Lower leg skin (tissue), 4 donors: ENCODE measurements around the gene MTUS2. TPM values are rescaled to one million over a fixed set of nuclear protein-coding genes. Genes with fewer than 3 reads are reported as not detected.

Source experiments
- DNase-seq, 2 donors: peaks; one replicate each; pipeline ENCODE4 v3.0.0-alpha.2; 2019; ENCODE audit warnings: low spot score in 2 of 2
- H3K4me3 ChIP-seq: fragments of 200-600 bp; sonication (generic); 2 replicates; pipeline ENCODE4 v1.5.1; 2017; ENCODE audit warnings: mild to moderate bottlenecking, low read depth; ENCODE audit not compliant: poor library complexity, severe bottlenecking
- POLR2A ChIP-seq, 2 donors: fragments of 450-650 bp; IDR thresholded peaks; one replicate each; pipeline ENCODE4 v1.6.1; 2016 to 2017; ENCODE audit warnings: antibody characterized with exemption in 2 of 2, mild to moderate bottlenecking in 1 of 2, moderate library complexity in 1 of 2
- WGBS, 2 donors: methylation state at CpG; one replicate each; pipeline ENCODE4 v1.1.5; 2018; 5-methylcytosine and 5-hydroxymethylcytosine counted together
- intact Hi-C: fragments of 100-400 bp; cut with DNase I; formaldehyde crosslinking; loops from one replicate; pipeline ENCODE4 v1.15.0; 2023; ENCODE audit warnings: low total_unique reads
- total RNA-seq, 4 donors: library from RNA; depleted of rRNA; stranded (reverse); fragments of >200 nt; gene quantifications; one replicate each; pipeline ENCODE4 v1.1.0, GENCODE V29; 2016
- TF ChIP-seq, protein P1 (sequence below), 3 donors: fragments of 450-650 bp; IDR thresholded peaks; one replicate each; pipeline ENCODE4 v1.5.1; 2016; ENCODE audit warnings: antibody characterized with exemption in 3 of 3, mild to moderate bottlenecking in 3 of 3, moderate library complexity in 2 of 3

MTUS2 gene
- total RNA-seq, 4 donors from 2014 or later = 0.13 to 1.9 TPM; not detected in 2

DNA sequence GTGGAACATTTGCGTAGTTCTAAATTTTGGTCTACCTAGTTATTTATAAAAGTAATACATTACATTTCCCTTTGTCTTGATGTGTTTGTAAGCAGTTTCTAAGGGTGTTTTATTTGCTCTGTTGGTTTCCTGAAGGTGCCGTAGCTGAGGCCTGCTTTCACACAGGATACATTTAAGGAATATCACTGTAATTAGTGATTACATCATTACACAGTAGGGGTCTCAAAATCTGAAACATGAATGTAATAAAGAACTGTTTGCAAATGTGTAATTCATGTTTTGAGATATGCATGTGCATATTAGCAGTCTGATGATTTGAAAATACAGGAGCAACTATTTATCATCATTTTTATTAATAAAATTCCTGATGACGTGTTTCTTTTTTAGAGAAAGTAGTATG, 281.8 kb downstream of the MTUS2 start:
- no peak for DNase-seq
- no peak overlapping the region for H3K4me3 ChIP-seq
- no peak for TF ChIP-seq POLR2A (IDR thresholded peaks at IDR 0.05)
- TF ChIP-seq, protein P1, sequence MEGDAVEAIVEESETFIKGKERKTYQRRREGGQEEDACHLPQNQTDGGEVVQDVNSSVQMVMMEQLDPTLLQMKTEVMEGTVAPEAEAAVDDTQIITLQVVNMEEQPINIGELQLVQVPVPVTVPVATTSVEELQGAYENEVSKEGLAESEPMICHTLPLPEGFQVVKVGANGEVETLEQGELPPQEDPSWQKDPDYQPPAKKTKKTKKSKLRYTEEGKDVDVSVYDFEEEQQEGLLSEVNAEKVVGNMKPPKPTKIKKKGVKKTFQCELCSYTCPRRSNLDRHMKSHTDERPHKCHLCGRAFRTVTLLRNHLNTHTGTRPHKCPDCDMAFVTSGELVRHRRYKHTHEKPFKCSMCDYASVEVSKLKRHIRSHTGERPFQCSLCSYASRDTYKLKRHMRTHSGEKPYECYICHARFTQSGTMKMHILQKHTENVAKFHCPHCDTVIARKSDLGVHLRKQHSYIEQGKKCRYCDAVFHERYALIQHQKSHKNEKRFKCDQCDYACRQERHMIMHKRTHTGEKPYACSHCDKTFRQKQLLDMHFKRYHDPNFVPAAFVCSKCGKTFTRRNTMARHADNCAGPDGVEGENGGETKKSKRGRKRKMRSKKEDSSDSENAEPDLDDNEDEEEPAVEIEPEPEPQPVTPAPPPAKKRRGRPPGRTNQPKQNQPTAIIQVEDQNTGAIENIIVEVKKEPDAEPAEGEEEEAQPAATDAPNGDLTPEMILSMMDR (IDR thresholded peaks at IDR 0.05) = no peak
- intact Hi-C loops = no loop called here
- 57 to 61% methylated on average over 3 of the region's 3 CpGs for WGBS, 2 donors

DNA sequence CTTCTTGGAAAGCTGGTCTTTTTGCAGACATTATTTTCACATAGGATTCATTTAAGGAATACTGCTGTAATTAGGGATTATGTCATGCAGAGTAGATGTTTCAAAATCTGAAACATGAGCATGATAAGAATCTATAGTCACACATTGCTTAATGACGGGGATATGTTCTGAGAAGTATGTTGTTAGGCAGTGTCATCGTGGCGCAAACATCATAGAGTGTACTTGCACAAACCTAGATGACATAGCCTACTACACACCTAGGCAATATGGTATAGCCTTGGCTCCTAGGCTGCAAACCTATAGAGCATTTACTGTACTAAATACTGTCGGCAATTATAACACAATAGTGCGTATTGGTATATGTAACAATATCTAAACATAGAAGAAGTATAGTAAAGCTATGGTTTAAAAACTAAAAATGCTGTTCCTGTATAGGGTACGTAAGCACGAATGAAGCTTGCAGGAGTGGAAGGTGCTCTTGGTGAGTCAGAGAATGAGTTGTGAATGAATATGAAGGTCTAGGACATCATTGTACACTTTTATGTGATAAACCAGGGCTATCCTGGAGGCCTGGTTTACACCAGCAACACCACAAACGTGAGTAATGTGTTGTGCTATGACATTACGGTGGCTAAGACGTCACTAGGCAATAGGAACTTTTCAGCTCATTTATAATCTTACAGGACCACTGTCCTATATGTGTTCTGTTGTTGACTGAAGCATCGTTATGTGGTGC, 283.1 kb downstream of the MTUS2 start:
- TF ChIP-seq POLR2A (IDR thresholded peaks at IDR 0.05) = no peak
- TF ChIP-seq, protein P1 (IDR thresholded peaks at IDR 0.05) = no peak
- intact Hi-C loops = no loop called here
- H3K4me3 ChIP-seq = no peak overlapping the region
- no peak for DNase-seq
- 64 to 70% methylated on average over 11 of the region's 11 CpGs for WGBS, 2 donors

DNA sequence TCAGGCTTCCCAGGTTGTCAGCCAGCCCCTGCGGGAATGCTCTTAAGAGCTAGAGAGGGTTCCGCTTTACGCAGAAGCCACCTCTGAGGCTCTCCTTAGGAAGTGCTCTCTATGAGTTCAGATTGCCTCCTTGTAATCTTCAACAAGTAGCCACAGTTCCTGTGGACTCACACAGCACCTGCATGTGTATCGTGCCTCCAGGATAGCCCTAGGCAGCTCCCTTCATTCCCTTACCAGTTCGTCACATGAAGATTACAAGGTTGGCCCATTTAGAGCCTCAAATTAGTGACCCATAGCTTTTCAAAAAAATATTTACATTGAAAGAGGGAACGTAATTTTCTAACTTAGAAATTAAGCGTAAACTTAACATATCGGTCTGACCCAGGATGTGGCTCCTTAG, 284.3 kb downstream of the MTUS2 start:
- 88 to 90% methylated on average over 8 of the region's 8 CpGs for WGBS, 2 donors
- no peak overlapping the region for H3K4me3 ChIP-seq
- no peak for DNase-seq
- intact Hi-C loops = no loop called here
- TF ChIP-seq, protein P1 (IDR thresholded peaks at IDR 0.05) = no peak
- no peak for TF ChIP-seq POLR2A (IDR thresholded peaks at IDR 0.05)

DNA sequence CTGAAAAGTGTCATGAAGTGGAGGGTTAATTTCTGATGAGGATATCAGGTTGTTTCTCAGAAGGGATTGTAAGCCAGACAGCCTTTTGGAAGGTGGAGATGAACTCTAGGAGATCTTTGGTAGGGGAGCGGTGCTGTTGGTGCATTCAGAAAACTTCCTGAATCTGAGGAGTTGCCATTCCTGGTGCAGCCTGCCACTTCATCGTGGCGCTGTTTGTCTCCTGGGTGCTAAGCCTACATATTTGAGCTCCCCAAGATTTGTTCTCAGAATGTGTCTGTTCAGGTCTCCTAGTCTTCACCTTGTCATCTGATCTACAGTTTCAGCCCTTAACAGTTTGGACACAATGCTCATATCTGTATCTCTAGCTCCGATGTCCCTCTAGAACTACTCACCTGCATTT, 285.6 kb downstream of the MTUS2 start:
- H3K4me3 ChIP-seq = no peak overlapping the region
- intact Hi-C loops = no loop called here
- WGBS, 2 donors = 79 to 81% methylated on average over 4 of the region's 4 CpGs
- TF ChIP-seq, protein P1 (IDR thresholded peaks at IDR 0.05) = no peak
- TF ChIP-seq POLR2A (IDR thresholded peaks at IDR 0.05) = no peak
- no peak for DNase-seq

DNA sequence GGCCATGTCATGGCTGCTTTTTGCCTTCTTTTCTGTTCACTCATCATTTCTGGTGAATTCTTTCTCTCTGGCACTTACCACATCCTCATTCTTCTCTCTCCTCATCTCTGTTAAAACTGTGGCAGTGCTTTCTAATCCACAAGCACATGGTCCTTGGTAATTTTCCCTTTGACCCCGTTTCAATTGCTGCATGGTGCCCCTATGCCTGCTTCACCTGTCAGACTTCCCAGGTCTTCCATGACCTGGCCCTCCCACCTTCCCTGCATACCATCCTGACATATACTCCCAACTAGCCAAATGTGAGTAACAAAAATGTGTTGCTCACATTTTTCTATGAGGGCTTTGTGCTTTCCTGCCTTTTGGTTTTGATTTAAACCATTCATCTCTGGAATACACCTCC, 286.5 kb downstream of the MTUS2 start:
- 21 to 39% methylated on average over 1 of the region's 1 CpG for WGBS, 2 donors

More for the DNA sequence above, 286.5 kb downstream of the MTUS2 start:
- no peak overlapping the region for H3K4me3 ChIP-seq
- intact Hi-C loops = no loop called here
- no peak for TF ChIP-seq POLR2A (IDR thresholded peaks at IDR 0.05)
- TF ChIP-seq, protein P1 (IDR thresholded peaks at IDR 0.05) = no peak
- no peak for DNase-seq
